ENCODE measurements around the gene CLEC12A.
"Not testable (repeated sequence)": the region's sequence is repeated elsewhere in the genome, so short reads cannot be mapped to it uniquely, and the experiment has no call there.

CLEC12A gene

DNA sequence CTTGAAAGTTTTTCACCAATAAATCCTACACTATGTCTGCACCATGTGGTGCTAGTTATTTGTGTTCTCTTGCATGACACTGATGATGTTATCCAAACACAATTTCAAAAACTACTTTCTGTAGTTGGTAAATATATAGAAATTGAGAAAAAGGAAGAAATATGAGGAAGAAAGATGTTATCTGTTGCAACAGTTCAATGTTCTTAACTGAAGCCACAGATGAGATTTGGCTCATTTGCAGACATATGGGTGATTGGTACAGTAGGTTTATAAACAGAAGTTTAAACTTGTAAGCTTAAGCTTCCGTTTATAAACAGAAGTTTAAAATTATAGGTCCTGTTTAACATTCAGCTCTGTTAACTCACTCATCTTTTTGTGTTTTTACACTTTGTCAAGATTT, at the start of gene CLEC12A:
TSS of gene CLEC12A (plus strand) at position 229 of the 400 bp plus-strand sequence. CDS start 188 bp downstream, outside the sequence.
- no peak for DNase-seq (ENCODE audit: low read depth)

- DNase-seq (ENCODE audit: low read depth) = no peak
These were observed 48.8 kb upstream of the CLEC12A start for GRCh38 chr12:9922429-9922828.

GRCh38 chr12:9925705-9926393, 45.4 kb upstream of the CLEC12A start:
- no peak for DNase-seq (ENCODE audit: low read depth)

DNA sequence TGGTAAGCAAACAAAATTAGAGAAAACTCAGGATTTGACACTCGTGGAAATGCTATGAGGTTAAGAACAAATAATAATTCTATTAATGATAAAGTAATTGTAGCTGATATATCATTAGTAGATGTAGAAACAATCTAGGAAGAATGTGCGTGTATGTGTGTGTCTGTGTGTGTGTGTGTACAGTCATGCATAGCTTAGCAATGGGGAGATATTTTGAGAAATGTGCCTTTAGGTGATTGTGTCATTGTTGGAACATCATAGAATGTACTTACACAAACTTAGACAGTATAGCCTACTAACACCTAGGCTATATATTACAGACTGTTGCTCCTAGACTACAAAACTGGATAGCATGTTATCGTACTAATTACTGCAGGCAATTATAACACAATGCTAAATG, 44.3 kb upstream of the CLEC12A start:
- no peak for DNase-seq (ENCODE audit: low read depth)

GRCh38 chr12:9928607-9929006, 42.6 kb upstream of the CLEC12A start:
- DNase-seq (ENCODE audit: low read depth) = no peak

DNA sequence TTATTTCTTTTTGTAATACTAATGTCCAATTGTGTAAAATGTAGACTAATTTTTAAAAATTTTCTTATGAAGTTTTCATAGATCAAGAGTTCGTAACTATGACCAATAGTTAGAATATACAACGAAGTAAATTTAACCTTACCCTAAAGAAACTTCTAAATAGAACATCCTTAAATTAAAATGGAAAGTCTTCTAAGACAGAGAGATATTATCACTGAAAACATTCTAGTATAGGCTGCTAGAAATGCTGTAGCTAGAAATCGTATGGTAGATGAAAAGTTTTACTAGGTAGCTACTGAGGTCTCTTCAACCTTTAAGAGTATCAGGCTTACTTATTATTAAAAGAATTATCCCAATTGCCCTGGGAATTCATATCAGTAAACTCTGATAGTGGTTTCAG, 40.0 kb upstream of the CLEC12A start:
- no peak for DNase-seq (ENCODE audit: low read depth)

- no peak for DNase-seq (ENCODE audit: low read depth)
These were observed 38.9 kb upstream of the CLEC12A start, which contains the start of gene CLEC2A for GRCh38 chr12:9932270-9932669. CLEC2A (minus strand) TSS chr12:9932370; CDS start chr12:9932329, 41 bp downstream.

- DNase-seq (ENCODE audit: low read depth) = no peak
These were observed 37.3 kb upstream of the CLEC12A start for GRCh38 chr12:9933958-9934357.

DNA sequence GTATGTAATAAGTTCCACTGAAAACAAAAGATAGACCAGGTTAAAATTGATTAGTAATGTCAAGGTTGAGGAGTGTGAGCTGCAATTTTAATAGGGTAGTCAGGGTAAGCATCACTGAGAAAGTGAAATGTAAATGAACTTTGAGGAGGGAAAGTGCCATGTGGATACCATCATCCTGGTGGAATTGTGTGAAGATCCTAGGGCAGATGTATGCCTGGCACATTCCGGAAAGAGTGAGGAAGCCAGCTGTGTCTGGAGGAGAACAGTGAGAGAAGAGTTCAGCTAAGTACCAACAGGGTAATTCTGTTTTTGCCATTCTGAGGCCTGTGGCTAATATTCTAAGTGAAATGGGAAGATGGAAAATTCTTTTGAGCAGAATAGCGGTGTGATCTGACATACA, 36.2 kb upstream of the CLEC12A start:
- no peak for DNase-seq (ENCODE audit: low read depth)

DNA sequence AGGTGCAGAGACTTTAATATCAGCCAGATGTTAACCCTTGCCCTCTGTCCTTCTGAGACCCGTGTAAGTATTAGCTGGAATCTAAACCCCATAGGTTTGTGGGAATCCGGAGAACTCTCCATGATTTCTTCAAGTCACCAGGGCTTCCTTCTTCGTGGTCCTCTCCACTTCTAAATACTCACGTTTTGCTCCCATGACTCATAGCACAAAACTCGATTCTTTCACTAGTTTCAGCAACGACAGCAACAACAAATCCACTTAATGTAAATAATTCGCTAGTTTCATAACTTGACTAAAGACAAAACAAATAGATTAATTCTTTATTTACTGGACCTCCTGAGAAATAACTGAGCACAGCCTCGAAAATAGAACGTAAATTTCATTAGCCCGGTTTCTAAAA, 34.6 kb upstream of the CLEC12A start:
- DNase-seq (ENCODE audit: low read depth) = no peak

DNA sequence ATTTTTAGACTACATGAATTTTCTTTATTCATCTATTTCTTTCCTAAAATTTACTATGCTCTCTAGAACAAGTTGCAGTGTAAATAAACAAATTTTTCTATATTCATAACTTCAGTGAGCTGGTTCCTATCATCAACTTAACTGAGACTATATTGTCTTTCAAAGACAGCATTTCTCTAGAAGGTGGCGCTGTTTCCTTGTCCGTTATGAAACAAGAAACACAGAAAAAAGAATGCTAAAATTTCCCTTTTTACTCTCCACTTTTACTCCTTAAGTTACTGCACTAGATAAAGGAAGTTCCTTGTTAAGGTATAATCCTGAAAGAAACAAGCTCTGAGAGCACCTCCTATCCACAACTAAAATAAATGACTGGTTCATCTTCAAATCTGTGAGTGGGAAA, 30.8 kb upstream of the CLEC12A start:
- no peak for DNase-seq (ENCODE audit: low read depth)

DNA sequence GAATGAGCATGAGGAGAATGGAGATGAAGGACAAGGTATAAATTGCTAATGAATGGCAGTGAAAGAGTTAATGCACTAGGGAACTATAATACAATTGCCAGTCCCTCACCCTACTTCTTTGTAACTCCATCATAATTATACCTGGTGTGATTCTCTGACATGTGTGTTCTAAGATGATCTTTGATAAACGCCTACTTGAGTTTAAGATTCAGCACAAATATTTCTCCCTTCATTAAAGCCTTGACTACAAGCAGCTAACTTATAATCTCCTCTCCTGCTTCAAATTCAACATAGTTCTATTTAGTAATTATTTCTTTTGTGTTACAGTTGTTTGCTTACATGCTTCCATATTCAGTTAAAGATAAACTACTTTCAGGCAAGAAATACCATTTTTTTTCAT, 29.4 kb upstream of the CLEC12A start:
- no peak for DNase-seq (ENCODE audit: low read depth)

- no peak for DNase-seq (ENCODE audit: low read depth)
These were observed 28.0 kb upstream of the CLEC12A start for GRCh38 chr12:9943240-9943639.

GRCh38 chr12:9944391-9944790, 26.8 kb upstream of the CLEC12A start:
- no peak for DNase-seq (ENCODE audit: low read depth)

- no peak for DNase-seq (ENCODE audit: low read depth)
These were observed 23.5 kb upstream of the CLEC12A start for GRCh38 chr12:9947674-9948073.

DNA sequence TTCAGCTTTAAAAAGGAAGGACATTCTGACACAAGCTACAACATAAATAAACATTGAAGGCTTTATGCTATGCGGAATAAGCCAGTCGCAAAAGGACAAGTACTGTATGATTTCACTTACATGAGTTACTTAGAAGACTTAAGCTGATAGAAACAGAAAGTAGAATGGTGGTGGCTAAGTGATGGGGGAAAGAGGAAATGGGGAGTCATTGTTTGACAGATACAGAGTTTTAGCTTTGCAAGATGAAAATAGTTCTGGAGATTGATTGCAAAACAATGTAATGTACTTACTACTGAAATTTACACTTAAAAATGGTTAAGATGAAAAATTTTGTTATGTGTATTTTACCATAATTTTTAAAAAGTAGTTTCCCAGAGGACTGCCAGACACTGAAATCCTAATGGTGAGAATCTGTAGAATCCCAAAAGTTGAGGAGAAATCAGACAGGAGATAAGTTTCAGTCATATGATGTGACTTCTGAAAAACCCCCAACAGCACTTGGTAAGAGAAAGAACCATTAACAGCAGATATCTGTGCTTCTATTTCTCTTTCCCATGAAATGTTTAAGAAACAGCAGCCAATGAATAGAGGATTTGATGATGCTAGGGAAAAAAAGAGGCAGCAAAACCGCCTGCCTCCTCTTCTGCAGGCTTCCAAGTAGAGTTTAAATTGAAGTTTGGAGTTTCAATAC, 22.5 kb upstream of the CLEC12A start:
- no peak for DNase-seq (ENCODE audit: low read depth)

DNA sequence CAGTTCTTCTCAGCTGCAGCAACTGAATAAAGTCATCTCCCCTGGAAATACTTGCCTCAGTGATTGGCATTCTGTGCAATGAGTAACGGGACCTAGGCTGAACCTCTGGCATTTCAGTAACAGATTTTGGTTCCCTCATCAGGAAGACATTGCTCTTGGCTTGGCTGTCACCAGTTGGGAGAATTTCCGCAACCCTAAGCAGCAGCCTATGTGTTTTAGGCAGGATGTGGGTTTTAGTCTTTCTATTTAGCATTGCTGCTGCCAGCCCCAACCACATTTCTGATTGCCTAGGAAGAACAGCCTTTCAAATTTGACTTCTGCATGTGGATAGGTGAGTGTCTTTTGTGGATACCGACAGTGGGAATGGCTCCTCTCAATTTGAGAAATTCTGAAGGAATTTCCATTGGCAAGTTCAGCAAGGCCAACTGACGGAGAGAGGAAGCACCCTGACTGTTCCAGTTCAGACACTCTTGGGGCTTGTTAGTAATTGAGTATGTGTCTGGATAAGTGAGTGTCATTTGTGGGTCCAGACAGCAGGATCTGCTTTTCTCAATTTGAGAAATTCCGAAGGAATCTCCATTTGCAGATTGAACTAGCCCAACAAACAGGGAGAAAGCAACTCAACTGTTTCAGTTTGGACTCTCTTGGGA, 20.1 kb upstream of the CLEC12A start:
- no peak for DNase-seq (ENCODE audit: low read depth)

GRCh38 chr12:9952954-9953729, 18.1 kb upstream of the CLEC12A start:
- not testable (repeated sequence) for DNase-seq (ENCODE audit: low read depth)

- DNase-seq (ENCODE audit: low read depth) = no peak
These were observed 13.4 kb upstream of the CLEC12A start for GRCh38 chr12:9957834-9958233.

- no peak for DNase-seq (ENCODE audit: low read depth)
These were observed 10.6 kb upstream of the CLEC12A start for GRCh38 chr12:9960590-9960989.

DNA sequence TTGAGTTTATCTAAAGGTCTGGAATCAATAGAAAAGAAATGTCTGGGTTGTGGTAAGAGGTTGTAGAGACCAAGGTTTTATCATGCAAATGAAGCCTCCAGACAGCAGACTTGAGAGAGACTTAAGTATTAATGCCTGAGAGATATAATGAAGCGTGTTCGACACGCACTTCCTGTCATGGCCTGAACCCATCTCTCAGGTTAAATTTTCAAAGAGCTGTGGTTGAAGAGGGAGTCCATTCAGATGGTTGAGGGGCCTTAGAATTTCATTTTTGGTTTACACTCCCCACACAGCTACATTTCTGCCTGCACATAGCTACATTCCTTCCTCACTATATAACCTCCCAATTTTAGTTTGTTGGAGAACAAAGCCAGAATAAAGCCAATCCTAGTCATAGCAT, 10.1 kb upstream of the CLEC12A start:
- no peak for DNase-seq (ENCODE audit: low read depth)

DNA sequence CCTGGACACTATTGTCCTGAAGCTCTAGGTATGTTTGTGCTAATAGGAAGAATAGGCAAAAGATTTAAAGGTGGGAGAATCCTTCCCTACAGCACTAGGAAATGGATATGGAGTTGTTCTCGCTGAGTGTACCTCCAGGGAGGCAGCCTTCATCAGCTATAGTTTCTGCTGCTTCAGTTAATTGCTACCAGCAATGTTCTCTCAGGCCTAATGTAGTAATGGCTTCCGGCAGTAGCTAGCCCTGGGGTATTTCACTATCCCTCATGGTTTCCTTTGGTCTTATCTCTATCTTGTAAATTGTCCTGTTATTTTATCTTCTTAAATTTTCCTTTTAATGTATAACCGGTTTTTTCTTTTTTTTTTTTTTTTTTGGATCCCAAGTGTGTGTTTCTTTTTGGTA, 9.3 kb upstream of the CLEC12A start:
- DNase-seq (ENCODE audit: low read depth) = no peak
